Omental fat pad (tissue), 4 donors: Measurements from ENCODE around the gene GREB1L. TPM values are rescaled to one million over a fixed set of nuclear protein-coding genes. Genes with fewer than 3 reads are reported as not detected.

ENCODE experiments used
- ATAC-seq: fragments of 150-250 bp; one replicate; pipeline ENCODE4 v1.9.1; 2016; ENCODE audit warnings: mild to moderate bottlenecking, moderate library complexity; ENCODE audit not compliant: low FRiP score
- DNase-seq: peaks from one replicate; pipeline ENCODE4 v3.0.0-alpha.2; 2019; ENCODE audit warnings: low spot score
- CTCF ChIP-seq, 3 donors: fragments of 450-650 bp; IDR thresholded peaks; one replicate each; pipeline ENCODE4 v1.5.1; 2016 to 2017; ENCODE audit warnings: antibody characterized with exemption in 3 of 3, mild to moderate bottlenecking in 3 of 3, moderate library complexity in 2 of 3
- total RNA-seq, 4 donors: library from RNA; depleted of rRNA; stranded (reverse); fragments of >200 nt; gene quantifications; one replicate each; pipeline ENCODE4 v1.1.0, GENCODE V29; 2016

The GREB1L gene
- total RNA-seq, 4 donors from 2014 or later: 6.0 to 29.5 (median 21.7) TPM

GRCh38 chr18:21486905-21487437, 244.9 kb downstream of the GREB1L start:
- no peak for TF ChIP-seq CTCF (IDR thresholded peaks at IDR 0.05)
- DNase-seq (no peak), ATAC-seq (no peak)

- no peak for TF ChIP-seq CTCF (IDR thresholded peaks at IDR 0.05)
- no peak for DNase-seq
- no peak for ATAC-seq
Measured at GRCh38 chr18:21489119-21489750, 247.2 kb downstream of the GREB1L start.

- DNase-seq: no peak
Measured at GRCh38 chr18:21489919-21490495, 248.0 kb downstream of the GREB1L start.

GRCh38 chr18:21490748-21491147, 248.7 kb downstream of the GREB1L start:
- TF ChIP-seq CTCF (IDR thresholded peaks at IDR 0.05): no peak
- no peak for DNase-seq
- ATAC-seq: no peak

More at GRCh38 chr18:21489919-21490495, 248.0 kb downstream of the GREB1L start:
- TF ChIP-seq CTCF (IDR thresholded peaks at IDR 0.05): no peak
- ATAC-seq: no peak

GRCh38 chr18:21496277-21496835, 254.3 kb downstream of the GREB1L start:
- no peak for TF ChIP-seq CTCF (IDR thresholded peaks at IDR 0.05)
- ATAC-seq (no peak), DNase-seq (no peak)

GRCh38 chr18:21499997-21500396, 258.0 kb downstream of the GREB1L start:
- no peak for TF ChIP-seq CTCF (IDR thresholded peaks at IDR 0.05)
- DNase-seq (no peak), ATAC-seq (no peak)
